ENCODE results near the gene MIPOL1.

Gene MIPOL1

GRCh38 chr14:37417151-37417550 is 219.4 kb downstream of the MIPOL1 start:
- H3K36me3 Mint-ChIP-seq (ENCODE audit: low read depth), result no peaks in the 10 kb centered on the region
- H3K27me3 Mint-ChIP-seq (ENCODE audit: low read depth), result no peaks in the 10 kb centered on the region
- TF ChIP-seq CTCF (IDR thresholded peaks at IDR 0.05; ENCODE audit: unreplicated experiment in 3 of 3), result no peak

GRCh38 chr14:37417833-37418232 is 220.1 kb downstream of the MIPOL1 start:
- H3K4me3 Mint-ChIP-seq, result no peak overlapping the region
- no peak for TF ChIP-seq CTCF (IDR thresholded peaks at IDR 0.05; ENCODE audit: unreplicated experiment in 3 of 3)
- H3K9me3 Mint-ChIP-seq, result no peaks in the 10 kb centered on the region
- no peaks in the 10 kb centered on the region for H3K27me3 Mint-ChIP-seq (ENCODE audit: low read depth)
- no peak overlapping the region for H3K27ac Mint-ChIP-seq
- H3K36me3 Mint-ChIP-seq (ENCODE audit: low read depth), result no peaks in the 10 kb centered on the region
- H3K4me1 Mint-ChIP-seq, result no peaks in the 10 kb centered on the region

More at GRCh38 chr14:37417151-37417550, 219.4 kb downstream of the MIPOL1 start:
- no peak overlapping the region for H3K4me3 Mint-ChIP-seq
- no peak overlapping the region for H3K27ac Mint-ChIP-seq
- no peaks in the 10 kb centered on the region for H3K9me3 Mint-ChIP-seq
- no peaks in the 10 kb centered on the region for H3K4me1 Mint-ChIP-seq

- Mint-ChIP-seq H3K27ac (no peak overlapping the region), H3K4me3 (no peak overlapping the region), H3K36me3 (ENCODE audit: low read depth) (no peaks in the 10 kb centered on the region), H3K9me3 (no peaks in the 10 kb centered on the region), H3K4me1 (no peaks in the 10 kb centered on the region), H3K27me3 (ENCODE audit: low read depth) (no peaks in the 10 kb centered on the region)
- no peak for TF ChIP-seq CTCF (IDR thresholded peaks at IDR 0.05; ENCODE audit: unreplicated experiment in 3 of 3)
Observed at GRCh38 chr14:37420622-37421021, 222.9 kb downstream of the MIPOL1 start.

- Mint-ChIP-seq H3K27me3 (ENCODE audit: low read depth) (no peaks in the 10 kb centered on the region), H3K27ac (no peak overlapping the region), H3K4me3 (no peak overlapping the region), H3K36me3 (ENCODE audit: low read depth) (no peaks in the 10 kb centered on the region), H3K4me1 (no peaks in the 10 kb centered on the region), H3K9me3 (no peaks in the 10 kb centered on the region)
- TF ChIP-seq CTCF (IDR thresholded peaks at IDR 0.05; ENCODE audit: unreplicated experiment in 3 of 3), result no peak
Observed at GRCh38 chr14:37422319-37422718, 224.6 kb downstream of the MIPOL1 start.

GRCh38 chr14:37422748-37423147 is 225.0 kb downstream of the MIPOL1 start:
- Mint-ChIP-seq H3K4me1 (no peaks in the 10 kb centered on the region), H3K36me3 (ENCODE audit: low read depth) (no peaks in the 10 kb centered on the region), H3K27me3 (ENCODE audit: low read depth) (no peaks in the 10 kb centered on the region), H3K9me3 (no peaks in the 10 kb centered on the region), H3K4me3 (no peak overlapping the region), H3K27ac (no peak overlapping the region)
- TF ChIP-seq CTCF (IDR thresholded peaks at IDR 0.05; ENCODE audit: unreplicated experiment in 3 of 3), result no peak

GRCh38 chr14:37428954-37429353 is 231.2 kb downstream of the MIPOL1 start:
- TF ChIP-seq CTCF (IDR thresholded peaks at IDR 0.05; ENCODE audit: unreplicated experiment in 3 of 3), result no peak
- no peaks in the 10 kb centered on the region for H3K4me1 Mint-ChIP-seq
- no peaks in the 10 kb centered on the region for H3K27me3 Mint-ChIP-seq (ENCODE audit: low read depth)

More at GRCh38 chr14:37428954-37429353, 231.2 kb downstream of the MIPOL1 start:
- Mint-ChIP-seq H3K9me3 (no peaks in the 10 kb centered on the region), H3K4me3 (no peak overlapping the region), H3K27ac (no peak overlapping the region), H3K36me3 (ENCODE audit: low read depth) (no peaks in the 10 kb centered on the region)

All from nephron (organoid).